ENCODE data around the gene KCNQ5.

KCNQ5 gene

GRCh38 chr6:73088138-73088813 lies 466.4 kb downstream of the KCNQ5 start:
- DNase-seq, result no peak
- in situ Hi-C loops (cut with MboI; ENCODE audit: low pct_unique_long_range_greater_than_20kb, low sequenced_read_pairs), result no loop called here

- in situ Hi-C loops (cut with MboI; ENCODE audit: low pct_unique_long_range_greater_than_20kb, low sequenced_read_pairs), result no loop called here
- DNase-seq, result no peak
Measured at GRCh38 chr6:73104921-73105320, 483.1 kb downstream of the KCNQ5 start.

- DNase-seq, result no peak
- in situ Hi-C loops (cut with MboI; ENCODE audit: low pct_unique_long_range_greater_than_20kb, low sequenced_read_pairs), result no loop called here
Measured at GRCh38 chr6:73107016-73107415, 485.2 kb downstream of the KCNQ5 start.

GRCh38 chr6:73108949-73109348 lies 487.1 kb downstream of the KCNQ5 start:
- DNase-seq, result no peak
- in situ Hi-C loops (cut with MboI; ENCODE audit: low pct_unique_long_range_greater_than_20kb, low sequenced_read_pairs), result no loop called here

GRCh38 chr6:73109659-73110058 lies 487.8 kb downstream of the KCNQ5 start:
- no peak for DNase-seq
- in situ Hi-C loops (cut with MboI; ENCODE audit: low pct_unique_long_range_greater_than_20kb, low sequenced_read_pairs), result no loop called here

GRCh38 chr6:73116330-73116729 lies 494.5 kb downstream of the KCNQ5 start:
- in situ Hi-C loops (cut with MboI; ENCODE audit: low pct_unique_long_range_greater_than_20kb, low sequenced_read_pairs), result no loop called here
- DNase-seq, result no peak

- no peak for DNase-seq
- in situ Hi-C loops (cut with MboI; ENCODE audit: low pct_unique_long_range_greater_than_20kb, low sequenced_read_pairs), result no loop called here
Measured at GRCh38 chr6:73121421-73121993, 499.6 kb downstream of the KCNQ5 start.

- in situ Hi-C loops (cut with MboI; ENCODE audit: low pct_unique_long_range_greater_than_20kb, low sequenced_read_pairs), result no loop called here
- DNase-seq, result no peak
Measured at GRCh38 chr6:73123632-73124329, 501.9 kb downstream of the KCNQ5 start.

- peak; percentile 78 for DNase-seq
- in situ Hi-C loops (cut with MboI; ENCODE audit: low pct_unique_long_range_greater_than_20kb, low sequenced_read_pairs), result loop anchor here (25.0 kb wide), 1 partner anchor 493 kb away; no protein-coding TSS in a partner anchor
Measured at GRCh38 chr6:73129653-73130443, 508.0 kb downstream of the KCNQ5 start.

GRCh38 chr6:73131706-73132105 lies 509.8 kb downstream of the KCNQ5 start:
- in situ Hi-C loops (cut with MboI; ENCODE audit: low pct_unique_long_range_greater_than_20kb, low sequenced_read_pairs), result loop anchor here (25.0 kb wide), 1 partner anchor 494 kb away; no protein-coding TSS in a partner anchor
- DNase-seq, result no peak

- in situ Hi-C loops (cut with MboI; ENCODE audit: low pct_unique_long_range_greater_than_20kb, low sequenced_read_pairs), result loop anchor here (25.0 kb wide), 1 partner anchor 497 kb away; no protein-coding TSS in a partner anchor
- DNase-seq, result no peak
Measured at GRCh38 chr6:73134588-73134987, 512.7 kb downstream of the KCNQ5 start.

GRCh38 chr6:73139681-73140383 lies 518.0 kb downstream of the KCNQ5 start:
- no peak for DNase-seq
- in situ Hi-C loops (cut with MboI; ENCODE audit: low pct_unique_long_range_greater_than_20kb, low sequenced_read_pairs), result loop anchor here (25.0 kb wide), 1 partner anchor 503 kb away; no protein-coding TSS in a partner anchor

- DNase-seq, result no peak
- in situ Hi-C loops (cut with MboI; ENCODE audit: low pct_unique_long_range_greater_than_20kb, low sequenced_read_pairs), result loop anchor here (25.0 kb wide), 1 partner anchor 506 kb away; no protein-coding TSS in a partner anchor
Measured at GRCh38 chr6:73143551-73143950, 521.7 kb downstream of the KCNQ5 start.

GRCh38 chr6:73144516-73144915 lies 522.7 kb downstream of the KCNQ5 start:
- in situ Hi-C loops (cut with MboI; ENCODE audit: low pct_unique_long_range_greater_than_20kb, low sequenced_read_pairs), result loop anchor here (25.0 kb wide), 1 partner anchor 507 kb away; no protein-coding TSS in a partner anchor
- no peak for DNase-seq

GRCh38 chr6:73145690-73146089 lies 523.8 kb downstream of the KCNQ5 start:
- in situ Hi-C loops (cut with MboI; ENCODE audit: low pct_unique_long_range_greater_than_20kb, low sequenced_read_pairs), result loop anchor here (25.0 kb wide), 1 partner anchor 508 kb away; no protein-coding TSS in a partner anchor
- no peak for DNase-seq

GRCh38 chr6:73151732-73152131 lies 529.9 kb downstream of the KCNQ5 start:
- in situ Hi-C loops (cut with MboI; ENCODE audit: low pct_unique_long_range_greater_than_20kb, low sequenced_read_pairs), result no loop called here
- no peak for DNase-seq

- in situ Hi-C loops (cut with MboI; ENCODE audit: low pct_unique_long_range_greater_than_20kb, low sequenced_read_pairs), result no loop called here
- DNase-seq, result no peak
Measured at GRCh38 chr6:73152556-73152955, 530.7 kb downstream of the KCNQ5 start.

GRCh38 chr6:73152966-73153757 lies 531.3 kb downstream of the KCNQ5 start:
- in situ Hi-C loops (cut with MboI; ENCODE audit: low pct_unique_long_range_greater_than_20kb, low sequenced_read_pairs), result no loop called here
- DNase-seq, result no peak
